Measurements from ENCODE around the gene SLC8A1.

GRCh38 chr2:40094451-40094850, 357.4 kb downstream of the SLC8A1 start:
- TF ChIP-seq EZH2 (IDR thresholded peaks at IDR 0.05) = no peak
- TF ChIP-seq POLR2AphosphoS5 (IDR thresholded peaks at IDR 0.05; ENCODE audit: borderline replicate concordance, low read depth, low read length) = no peak
- TF ChIP-seq FOXP2 (optimal IDR thresholded peaks at IDR 0.05; ENCODE audit: control extremely low read depth, extremely low read length, insufficient read depth) = no peak
